Kidney (tissue), 14 donors: ENCODE measurements around the gene GSTM2. TPM values are rescaled to one million over a fixed set of nuclear protein-coding genes. Genes with fewer than 3 reads are reported as not detected.

Source experiments
- DNase-seq, 5 donors: peaks; one replicate each; pipeline ENCODE4 v3.0.0-alpha.2; 2013 to 2020
- FAIRE-seq: peaks from 2 replicates; lab custom pipeline; 2012; peaks lifted over from hg19 to GRCh38; lab: Jason Lieb, UNC
- H3K27ac ChIP-seq, 2 donors: one replicate each; pipeline ENCODE4 v1.7.0; 2013; ENCODE audit warnings: low read depth in 2 of 2, low read length in 2 of 2, inconsistent platforms in 1 of 2
- H3K27me3 ChIP-seq: one replicate; pipeline ENCODE4 v1.7.1; 2013; ENCODE audit warnings: low read length, inconsistent platforms; ENCODE audit not compliant: control insufficient read depth, insufficient read depth
- H3K36me3 ChIP-seq, 3 donors: one replicate each; pipeline versions ENCODE4 v1.7.0 to v1.7.1; 2013; ENCODE audit warnings: low read length in 3 of 3, control low read depth in 1 of 3, inconsistent platforms in 1 of 3; ENCODE audit not compliant: insufficient read depth in 3 of 3, control insufficient read depth in 2 of 3
- H3K4me1 ChIP-seq, 3 donors: one replicate each; pipeline versions ENCODE4 v1.7.0 to v1.7.1; 2013; ENCODE audit warnings: low read length in 3 of 3, inconsistent platforms in 1 of 3, low read depth in 1 of 3; ENCODE audit not compliant: control insufficient read depth in 2 of 3, insufficient read depth in 2 of 3
- H3K4me3 ChIP-seq, 3 donors: one replicate each; pipeline versions ENCODE4 v1.7.0 to v1.8.1; 2013; ENCODE audit warnings: low read length in 3 of 3, control low read depth in 1 of 3, inconsistent platforms in 1 of 3
- H3K9ac ChIP-seq, 3 donors: one replicate each; pipeline versions ENCODE4 v1.7.0 to v1.7.1; 2013; ENCODE audit warnings: low read length in 3 of 3, control low read depth in 1 of 3, inconsistent platforms in 1 of 3
- H3K9me3 ChIP-seq, 3 donors: one replicate each; pipeline versions ENCODE4 v1.7.0 to v1.7.1; 2013; ENCODE audit warnings: low read length in 3 of 3, control low read depth in 1 of 3, inconsistent platforms in 1 of 3; ENCODE audit not compliant: control insufficient read depth in 2 of 3, insufficient read depth in 1 of 3
- CTCF ChIP-seq: IDR thresholded peaks from 3 replicates; pipeline ENCODE4 v1.5.1; 2012; ENCODE audit warnings: mild to moderate bottlenecking, moderate library complexity, borderline replicate concordance; ENCODE audit not compliant: insufficient read depth; ENCODE audit errors: extremely low read depth
- intact Hi-C: fragments of 100-400 bp; cut with DNase I; formaldehyde crosslinking; loops from one replicate; pipeline ENCODE4 v1.11.1; 2022
- polyA plus RNA-seq: library from polyadenylated mRNA; stranded (reverse); fragments of 350-450 nt; fragmentation: Illumina TruSeq; extraction: RNeasy Lipid Tissue Mini Kit (QIAGEN cat#74804); gene quantifications from one replicate; pipeline ENCODE4 v1.2.3, GENCODE V29; 2014; ENCODE audit warnings: low read depth, low replicate concordance; ENCODE audit not compliant: insufficient read depth
- total RNA-seq: library from RNA; stranded (reverse); fragmentation: NEBNext Ultra II Directional; extraction: Animal tissue kit (Norgen Biotek cat#: 25700); gene quantifications from one replicate; pipeline ENCODE4 v1.2.1, GENCODE V29; 2021
- donor health status: control.
- donor health status: control.
- donor health status: control.
- donor health status: control.
- donor health status: control.
- donor health status: DM: yes; HTN: yes; CAD: no.
- donor health status: Normal renal cell carcinoma (clear cell type).

GSTM2 gene
- total and polyA plus RNA-seq, 2 donors from 2014 or later = 47.1 to 116 TPM

GRCh38 chr1:109636201-109636952 is 31.5 kb upstream of the GSTM2 start:
- DNase-seq (peak in 1 of 5 donors; percentile 35), FAIRE-seq (no peak)
- H3K27me3 ChIP-seq = no peaks in the 10 kb centered on the region
- peaks cover 0 to 4% (median 4%) of the 10 kb centered on the region in 3 donors for H3K4me1 ChIP-seq
- peaks cover 0 to under 1% (median 0%) of the 10 kb centered on the region in 3 donors for H3K36me3 ChIP-seq
- H3K9me3 ChIP-seq = no peaks in the 10 kb centered on the region
- no peak overlapping the region for H3K4me3 ChIP-seq
- TF ChIP-seq CTCF = no peak
- no peak overlapping the region for H3K9ac ChIP-seq
- no peak overlapping the region for H3K27ac ChIP-seq
- intact Hi-C loops = no loop called here

- H3K9me3 ChIP-seq = no peaks in the 10 kb centered on the region
- TF ChIP-seq CTCF = no peak
- H3K27ac ChIP-seq = no peak overlapping the region
- peaks cover 0 to 4% (median 4%) of the 10 kb centered on the region in 3 donors for H3K4me1 ChIP-seq
- no peak overlapping the region for H3K4me3 ChIP-seq
- H3K36me3 ChIP-seq = no peaks in the 10 kb centered on the region
- intact Hi-C loops = no loop called here
- no peak for FAIRE-seq
- DNase-seq = no peak
- no peak overlapping the region for H3K9ac ChIP-seq
- H3K27me3 ChIP-seq = no peaks in the 10 kb centered on the region
Observed at GRCh38 chr1:109637446-109637845, 30.4 kb upstream of the GSTM2 start.

GRCh38 chr1:109639063-109639840 is 28.6 kb upstream of the GSTM2 start:
- H3K9ac ChIP-seq = no peak overlapping the region
- TF ChIP-seq CTCF = no peak
- peaks cover 0 to 9% (median 7%) of the 10 kb centered on the region in 3 donors for H3K4me1 ChIP-seq
- no peaks in the 10 kb centered on the region for H3K9me3 ChIP-seq
- H3K36me3 ChIP-seq = no peaks in the 10 kb centered on the region
- DNase-seq = peak in 1 of 5 donors; percentile 35
- no peak overlapping the region for H3K4me3 ChIP-seq
- no peak overlapping the region for H3K27ac ChIP-seq
- intact Hi-C loops = no loop called here
- no peak for FAIRE-seq
- no peaks in the 10 kb centered on the region for H3K27me3 ChIP-seq
